Activated naive CD8-positive, alpha-beta T cell treated with anti-CD3 and anti-CD28 coated beads, Interleukin-2, amount 50 U/mL, for 24 hours (primary cell): ENCODE results near the gene RBM10.
A peak's percentile ranks its signal among the peaks of the same experiment; 100 is the strongest.

Experiments used
- ATAC-seq: fragments of 150-1000 bp; cut with Tn5 transposase; one replicate; pipeline ENCODE4 v1.10.0; 2021
- DNase-seq: peaks from one replicate; pipeline ENCODE4 v3.0.0; 2021
- H3K27ac Mint-ChIP-seq: one replicate; pipeline ENCODE4 v1.8.0; 2021; ENCODE audit warnings: mild to moderate bottlenecking, mixed read lengths
- H3K27me3 Mint-ChIP-seq: one replicate; pipeline ENCODE4 v1.8.0; 2021; ENCODE audit warnings: mixed read lengths
- H3K36me3 Mint-ChIP-seq: one replicate; pipeline ENCODE4 v1.8.0; 2021; ENCODE audit warnings: low read depth, mixed read lengths
- H3K4me1 Mint-ChIP-seq: one replicate; pipeline ENCODE4 v1.8.0; 2021; ENCODE audit warnings: mixed read lengths
- H3K4me3 Mint-ChIP-seq: one replicate; pipeline ENCODE4 v1.8.0; 2021; ENCODE audit warnings: mild to moderate bottlenecking, moderate library complexity, mixed read lengths
- H3K9me3 Mint-ChIP-seq: one replicate; pipeline ENCODE4 v1.8.0; 2021; ENCODE audit warnings: mixed read lengths

The RBM10 gene

DNA sequence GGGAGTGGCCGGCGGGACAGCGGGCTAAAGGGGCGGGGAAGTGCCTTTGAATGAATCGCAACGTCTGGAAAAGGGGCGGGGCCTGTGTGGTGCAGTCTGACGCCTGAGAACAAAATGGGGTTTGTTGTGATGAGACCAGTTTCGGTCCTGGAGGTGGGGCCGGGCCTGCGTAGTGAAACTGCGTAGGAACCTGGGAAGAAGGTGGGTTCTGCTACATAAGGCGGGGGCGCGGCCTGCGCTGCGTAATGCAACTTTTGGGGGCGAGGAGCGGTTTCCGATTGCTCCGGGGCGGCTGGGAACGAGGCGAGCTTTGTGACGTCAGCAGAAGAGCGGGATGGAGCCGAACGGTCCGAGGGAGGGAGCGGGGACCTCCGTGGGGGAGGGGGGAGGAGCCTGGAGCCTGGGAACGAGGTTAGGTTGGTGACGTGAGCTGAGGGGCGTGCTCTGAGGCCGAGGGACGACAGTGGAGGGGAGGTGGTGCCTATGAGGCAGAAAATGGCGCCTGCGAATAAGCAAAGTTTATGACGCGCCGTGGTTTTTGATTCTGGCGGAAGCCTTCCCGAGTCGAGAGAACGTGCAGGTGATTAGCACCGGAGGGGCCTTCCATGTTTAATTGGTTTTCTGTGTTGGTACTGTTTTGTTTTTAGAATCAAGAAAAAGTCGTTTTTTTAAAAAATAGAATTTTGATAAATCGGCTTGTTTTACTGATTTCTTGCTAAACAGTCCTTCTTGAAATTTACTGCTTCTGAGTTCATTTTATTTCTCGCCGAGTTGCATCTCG is 88.5 kb downstream of the RBM10 start:
- DNase-seq (peak; percentile 88), ATAC-seq (peak; percentile 92)
- Mint-ChIP-seq H3K36me3 (peaks cover 5% of the 10 kb centered on the region), H3K4me3 (peak overlapping the region; percentile 87), H3K4me1 (peaks cover 32% of the 10 kb centered on the region), H3K27me3 (no peaks in the 10 kb centered on the region), H3K9me3 (no peaks in the 10 kb centered on the region), H3K27ac (peak overlapping the region; percentile 91)

DNA sequence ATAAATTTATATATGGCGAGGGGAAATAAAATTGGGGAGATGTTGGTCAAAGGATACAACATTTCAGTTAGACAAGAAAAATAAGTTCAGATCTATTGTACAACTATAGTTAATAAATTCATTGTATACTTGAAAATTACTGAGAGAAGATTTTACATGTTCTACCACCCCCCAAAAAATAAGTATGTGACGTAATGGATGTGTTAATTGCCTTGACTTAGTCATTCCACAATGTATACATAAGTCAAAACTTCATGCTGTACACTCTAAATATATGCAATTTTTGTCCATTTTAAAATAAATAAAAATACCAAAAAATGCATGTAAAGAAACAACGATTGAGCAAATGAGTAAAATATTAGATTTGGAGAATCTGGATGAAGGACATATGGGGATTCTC is 89.6 kb downstream of the RBM10 start:
- peaks cover 32% of the 10 kb centered on the region for H3K4me1 Mint-ChIP-seq
- H3K4me3 Mint-ChIP-seq: peak overlapping the region; percentile 87
- ATAC-seq (no peak), DNase-seq (no peak)
- no peaks in the 10 kb centered on the region for H3K27me3 Mint-ChIP-seq
- peak overlapping the region; percentile 91 for H3K27ac Mint-ChIP-seq
- H3K36me3 Mint-ChIP-seq: peaks cover 3% of the 10 kb centered on the region
- no peaks in the 10 kb centered on the region for H3K9me3 Mint-ChIP-seq

DNA sequence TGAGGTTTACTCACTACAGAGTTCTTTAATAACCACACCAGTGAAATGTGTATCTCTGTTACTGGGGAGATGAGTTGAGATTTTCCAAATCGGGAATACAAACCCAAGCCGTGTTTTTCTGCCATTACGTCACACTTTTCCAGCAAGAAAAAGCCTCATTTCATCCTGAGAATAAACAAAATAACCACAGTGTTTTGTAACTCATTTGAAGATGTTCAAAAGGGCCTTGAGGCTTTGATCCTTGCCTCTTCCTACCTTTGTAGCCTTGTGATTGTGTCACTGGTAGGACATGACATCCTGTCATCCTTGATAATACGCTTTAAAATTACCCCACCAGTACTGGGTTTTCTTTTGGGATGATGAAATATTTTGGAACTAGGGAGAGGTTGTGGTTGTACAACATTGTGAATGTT is 90.7 kb downstream of the RBM10 start:
- no peaks in the 10 kb centered on the region for H3K9me3 Mint-ChIP-seq
- H3K4me1 Mint-ChIP-seq: peaks cover 32% of the 10 kb centered on the region
- H3K4me3 Mint-ChIP-seq: peak overlapping the region; percentile 61
- no peak for DNase-seq
- H3K27me3 Mint-ChIP-seq: no peaks in the 10 kb centered on the region
- peaks cover 8% of the 10 kb centered on the region for H3K36me3 Mint-ChIP-seq
- peak overlapping the region; percentile 59 for H3K27ac Mint-ChIP-seq
- ATAC-seq: no peak
